ENCODE measurements around the gene MAN1A1.
"Not testable (repeated sequence)": the region's sequence is repeated elsewhere in the genome, so short reads cannot be mapped to it uniquely, and the experiment has no call there.

MAN1A1 gene

DNA sequence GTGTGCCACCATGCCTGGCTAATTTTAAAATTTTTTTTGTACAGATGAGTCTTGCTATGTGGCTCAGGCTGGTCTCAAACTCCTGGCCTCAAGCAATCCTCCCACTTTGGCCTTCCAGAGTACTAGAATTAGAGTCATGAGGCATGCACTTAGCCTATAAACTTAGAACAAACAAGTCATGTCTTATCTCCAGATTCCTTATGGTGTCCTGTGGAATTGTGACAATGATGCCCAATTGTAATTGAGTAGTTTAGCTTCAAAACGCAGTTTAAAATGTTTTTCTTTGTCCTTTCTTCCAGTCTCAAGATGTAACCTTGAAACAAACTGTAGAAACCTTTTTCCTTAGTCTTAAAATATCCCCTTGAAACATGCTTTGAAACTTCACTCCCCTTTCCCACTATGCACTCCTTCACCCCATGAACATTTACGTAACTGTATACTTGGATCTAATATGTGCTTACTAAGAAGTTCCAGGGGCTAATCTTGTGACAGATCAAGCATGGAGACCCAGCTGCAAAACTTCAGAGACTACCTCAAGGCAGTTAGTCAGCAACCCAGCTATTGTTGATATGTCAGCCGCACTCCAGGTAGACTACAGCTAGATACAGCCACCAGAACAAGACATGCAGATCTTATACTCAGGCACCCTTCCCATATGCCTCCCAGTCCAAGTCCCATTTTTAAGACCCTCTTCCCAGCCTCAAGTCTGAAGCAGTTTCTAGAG is 46.2 kb downstream of the MAN1A1 start:
- no peak for DNase-seq (ENCODE audit: low read depth)

DNA sequence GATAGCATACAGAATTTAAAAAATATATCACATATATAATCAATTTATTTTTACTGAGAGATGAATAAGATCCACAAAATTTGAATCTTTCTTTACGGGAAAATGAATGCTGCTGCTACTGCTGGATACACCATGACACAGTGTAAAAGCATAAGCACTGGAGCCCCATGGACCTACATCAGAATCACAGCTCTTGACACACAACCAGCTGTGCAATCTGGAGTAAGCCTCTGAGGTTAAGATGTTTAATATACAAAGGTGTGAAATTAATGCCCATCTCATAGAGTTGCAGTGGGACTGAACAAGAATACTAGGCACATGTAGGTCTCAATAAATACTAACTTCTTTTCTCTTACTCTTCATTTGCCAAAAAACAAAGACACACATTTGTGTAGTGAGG is 48.1 kb downstream of the MAN1A1 start:
- no peak for DNase-seq (ENCODE audit: low read depth)

DNA sequence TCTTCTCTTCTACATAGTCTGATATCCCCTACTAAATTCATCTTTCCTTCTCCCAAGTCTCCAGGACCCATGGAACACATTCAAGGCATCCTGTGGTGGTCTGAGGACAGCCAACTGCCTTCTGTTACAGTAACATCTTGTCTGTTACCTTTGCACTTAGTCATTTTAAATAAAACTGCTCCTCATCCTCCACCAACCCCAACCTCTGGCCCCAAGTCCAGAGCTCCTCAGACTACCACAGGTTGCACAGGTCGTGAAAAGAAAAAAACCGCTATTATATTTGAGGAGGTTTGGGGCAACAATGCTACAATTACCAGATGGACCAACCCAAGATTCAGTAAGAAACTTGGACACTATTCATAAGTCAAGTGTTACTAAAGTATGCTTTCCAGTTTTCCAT is 49.9 kb downstream of the MAN1A1 start:
- DNase-seq (ENCODE audit: low read depth) = no peak

DNA sequence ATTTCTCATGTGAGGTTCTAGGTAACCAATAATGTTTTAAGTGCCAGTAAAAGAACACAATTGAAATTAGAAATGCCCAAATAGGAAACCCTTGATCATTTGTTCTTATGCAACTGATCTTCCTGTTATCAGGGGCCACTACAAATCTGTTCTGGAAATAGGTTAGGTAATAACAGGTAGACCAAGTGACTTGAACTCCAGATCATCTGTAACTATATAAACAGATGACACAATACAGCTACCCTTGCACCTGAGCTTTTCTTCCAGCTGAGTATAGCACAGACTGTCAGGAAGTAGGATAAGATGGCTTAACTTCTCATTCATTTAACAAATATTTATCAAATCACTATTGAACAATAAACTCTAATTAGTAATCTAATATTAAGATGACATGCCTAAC is 52.5 kb downstream of the MAN1A1 start:
- DNase-seq (ENCODE audit: low read depth) = no peak

DNA sequence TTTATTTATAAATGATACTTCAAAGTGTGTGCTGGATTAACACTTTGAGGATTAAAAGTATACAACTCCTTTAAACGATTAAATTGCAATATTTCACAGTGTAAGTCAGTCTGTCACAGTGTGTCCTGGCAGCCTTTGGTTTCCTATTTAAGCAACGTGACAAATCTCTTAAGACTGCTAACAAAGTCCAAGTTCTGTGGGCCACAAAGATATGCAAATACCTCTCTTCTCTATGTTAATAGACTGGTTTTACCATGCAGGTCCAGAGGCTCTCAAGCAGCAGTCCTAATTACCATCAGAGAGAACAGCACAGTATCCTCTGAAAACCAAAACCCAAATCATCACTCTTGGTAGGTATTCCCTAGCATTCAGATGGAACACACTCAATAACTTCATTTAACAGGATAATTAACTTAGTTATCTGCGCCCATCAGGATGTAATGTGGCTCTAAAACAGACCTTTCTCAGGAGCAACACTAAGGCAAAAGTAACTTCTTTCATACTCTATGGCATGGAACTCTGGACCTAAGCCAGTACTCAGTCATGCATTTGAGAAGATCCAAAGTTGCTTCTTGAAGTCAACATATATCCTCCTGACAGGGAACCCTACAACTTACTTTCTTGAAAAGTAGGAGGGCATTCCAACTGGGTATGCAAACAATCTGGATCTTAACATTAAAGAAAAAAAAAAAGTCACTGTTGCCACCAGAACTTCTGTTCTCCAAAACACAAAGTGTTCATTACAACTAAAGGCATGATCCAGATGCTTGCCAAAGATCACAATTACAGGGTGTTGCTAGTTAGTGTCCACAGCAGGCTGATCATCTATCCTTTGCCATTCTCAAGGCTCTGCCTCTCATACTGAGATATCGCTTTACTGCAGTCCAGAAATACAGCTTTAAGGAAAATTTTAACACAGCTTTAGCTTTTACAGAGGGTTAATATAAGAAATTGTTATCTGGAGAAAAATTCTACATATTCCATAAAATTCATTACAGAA is 53.2 kb downstream of the MAN1A1 start:
- DNase-seq (ENCODE audit: low read depth) = no peak

DNA sequence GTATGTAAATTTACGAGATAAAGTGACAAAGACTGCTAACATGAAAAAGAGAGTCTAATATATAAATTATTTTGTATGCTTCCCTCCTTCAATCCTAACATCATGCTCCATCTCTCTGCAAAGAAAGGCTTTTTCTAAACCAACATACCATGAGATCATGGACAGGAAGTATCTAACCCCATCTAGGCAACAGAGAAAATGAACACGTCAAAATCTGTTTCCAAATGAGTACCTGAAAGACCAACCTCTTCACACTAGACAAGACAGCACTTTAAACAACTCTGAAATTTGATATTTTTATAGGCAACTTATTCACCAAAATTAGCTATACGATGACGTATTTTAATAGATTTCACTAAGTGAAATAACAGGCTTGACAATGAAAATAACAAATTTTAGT is 54.6 kb downstream of the MAN1A1 start:
- no peak for DNase-seq (ENCODE audit: low read depth)

DNA sequence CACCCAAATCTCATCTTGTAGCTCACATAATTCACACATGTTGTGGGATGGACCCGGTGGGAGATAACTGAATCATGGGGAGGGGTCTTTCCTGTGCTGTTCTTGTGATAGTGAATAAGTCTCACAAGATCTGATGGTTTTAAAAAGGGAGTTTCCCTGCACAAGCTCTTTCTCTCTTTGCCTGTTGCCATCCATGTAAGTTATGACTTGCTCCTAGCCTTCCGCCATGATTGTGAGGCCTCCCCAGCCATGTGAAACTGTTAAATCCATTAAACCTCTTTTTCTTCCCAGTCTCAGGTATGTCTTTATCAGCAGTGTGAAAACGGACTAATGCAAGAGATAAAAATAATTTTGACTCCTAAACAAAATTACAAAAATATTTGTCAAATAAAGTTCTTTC is 58.5 kb downstream of the MAN1A1 start:
- DNase-seq (ENCODE audit: low read depth) = not testable (repeated sequence)

DNA sequence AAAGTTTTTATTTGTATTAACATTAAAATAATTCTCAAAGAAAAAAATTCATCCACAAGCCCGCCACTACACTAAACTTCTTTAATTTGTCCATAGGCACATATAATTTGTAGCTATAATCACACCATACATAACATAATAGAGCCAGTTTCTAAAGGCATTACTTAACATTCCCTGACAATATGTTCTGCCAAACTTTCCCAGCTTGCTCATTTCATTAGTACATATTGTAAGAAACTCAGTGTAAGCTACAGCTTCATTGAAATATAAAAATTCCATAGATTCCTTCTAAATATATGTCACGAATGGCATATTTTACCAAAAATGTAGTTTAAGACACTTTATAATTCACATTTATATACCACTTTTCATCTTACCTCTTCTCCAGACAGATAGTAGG is 59.3 kb downstream of the MAN1A1 start:
- DNase-seq (ENCODE audit: low read depth) = no peak

DNA sequence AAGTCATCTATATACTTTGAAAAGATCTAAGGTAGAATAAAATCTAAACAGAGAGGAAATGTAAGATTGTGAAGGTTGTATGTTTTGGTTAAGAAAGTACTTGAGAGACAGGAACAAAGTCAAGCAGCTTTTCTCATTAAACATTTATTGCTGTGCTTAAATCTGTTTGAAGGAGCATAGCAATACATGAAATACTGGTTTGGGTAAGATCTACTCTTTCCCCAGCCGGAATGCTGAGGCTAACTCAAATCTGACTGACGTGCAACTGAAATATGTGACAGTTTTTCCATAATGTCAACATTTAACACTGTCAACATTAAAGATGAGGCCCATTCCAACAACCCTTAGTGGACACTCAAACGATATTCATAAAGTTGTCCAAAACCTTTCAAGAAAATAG is 59.9 kb downstream of the MAN1A1 start:
- no peak for DNase-seq (ENCODE audit: low read depth)

DNA sequence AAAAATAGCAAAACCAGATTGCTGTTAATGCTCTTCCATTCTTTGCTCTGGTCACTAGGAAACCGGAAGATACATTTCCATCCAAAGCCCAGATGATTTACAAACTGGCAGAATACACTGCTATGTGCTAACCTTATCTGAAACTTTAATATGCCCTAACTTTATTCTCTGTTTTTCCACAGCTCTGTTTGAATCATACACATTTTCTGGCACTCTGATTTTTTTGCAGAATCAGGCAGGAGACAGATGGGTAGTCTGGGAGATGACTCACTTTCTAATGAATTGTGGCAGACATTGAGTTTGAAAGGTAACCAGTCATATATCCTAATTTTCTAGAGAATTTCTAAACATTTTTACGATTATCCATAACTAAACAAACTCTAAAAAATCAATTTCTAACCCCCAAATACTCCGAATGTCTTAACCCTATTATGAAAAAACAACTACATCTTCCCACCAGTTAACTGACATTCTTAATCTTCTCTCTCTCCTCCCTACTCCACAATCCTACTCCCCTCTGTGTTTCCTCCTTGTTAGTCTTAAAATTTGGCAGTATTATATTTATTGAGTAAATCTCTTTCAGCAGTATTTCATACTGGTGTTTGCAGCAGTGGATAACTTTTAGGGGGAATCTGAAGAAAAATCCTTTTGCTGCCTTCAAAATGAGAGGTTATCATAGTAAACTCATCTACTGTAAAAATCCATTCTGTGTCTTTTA is 63.5 kb downstream of the MAN1A1 start:
- no peak for DNase-seq (ENCODE audit: low read depth)

DNA sequence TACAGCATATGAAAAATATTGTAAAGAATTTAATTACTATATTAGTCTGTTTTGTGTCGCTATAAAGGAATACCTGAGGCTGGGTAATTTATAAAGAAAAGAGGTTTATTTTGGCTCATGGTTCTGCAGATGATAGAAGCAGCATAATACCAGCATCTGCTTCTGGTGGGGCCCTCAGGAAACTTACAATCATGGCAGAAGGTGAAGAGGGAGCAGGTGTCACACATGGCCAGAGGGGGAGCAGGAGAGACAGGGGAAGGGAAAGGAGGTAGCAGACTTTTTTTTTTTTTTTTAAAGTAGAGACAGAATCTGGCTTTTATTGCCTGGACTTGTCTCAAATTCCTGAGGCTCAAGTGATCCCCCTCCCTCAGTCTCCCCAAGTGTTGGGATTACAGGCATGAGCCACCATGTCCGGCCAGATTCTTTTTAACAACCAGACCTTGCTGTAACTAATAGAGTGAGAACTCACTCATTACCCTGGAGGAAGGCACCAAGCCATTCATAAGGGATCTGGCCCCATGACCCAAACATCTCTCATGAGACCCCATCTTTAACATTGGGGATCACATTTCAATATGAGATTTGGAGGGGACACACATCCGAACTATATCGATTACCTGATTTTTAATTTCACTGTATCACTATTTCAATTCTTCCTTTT is 64.6 kb downstream of the MAN1A1 start:
- DNase-seq (ENCODE audit: low read depth) = no peak

DNA sequence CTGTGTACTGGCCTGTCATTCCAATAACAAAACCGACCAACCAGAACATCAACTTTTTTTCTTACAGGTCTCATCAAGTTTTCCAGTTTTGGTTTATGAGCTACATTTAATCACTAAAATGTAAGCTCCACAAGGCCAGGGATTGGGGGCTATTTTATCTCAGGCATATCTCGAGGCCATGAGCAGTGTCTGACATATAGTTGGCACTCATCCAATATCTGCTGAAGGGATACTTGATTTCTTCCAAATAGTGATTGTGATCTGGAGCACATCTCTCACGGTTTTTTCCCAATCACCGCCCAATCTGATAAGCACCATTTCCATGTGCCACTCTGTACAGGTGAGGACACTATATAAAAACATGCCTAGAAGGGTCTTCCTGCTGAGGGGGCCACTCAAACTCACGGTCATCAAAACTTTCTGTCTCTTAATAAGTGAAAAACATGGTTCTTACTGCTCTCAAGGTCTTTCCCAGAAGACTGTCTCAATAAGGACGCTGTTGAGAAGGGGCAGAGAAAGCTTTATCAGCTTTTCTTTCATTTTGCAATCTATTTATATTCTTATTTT is 65.5 kb downstream of the MAN1A1 start:
- no peak for DNase-seq (ENCODE audit: low read depth)

DNA sequence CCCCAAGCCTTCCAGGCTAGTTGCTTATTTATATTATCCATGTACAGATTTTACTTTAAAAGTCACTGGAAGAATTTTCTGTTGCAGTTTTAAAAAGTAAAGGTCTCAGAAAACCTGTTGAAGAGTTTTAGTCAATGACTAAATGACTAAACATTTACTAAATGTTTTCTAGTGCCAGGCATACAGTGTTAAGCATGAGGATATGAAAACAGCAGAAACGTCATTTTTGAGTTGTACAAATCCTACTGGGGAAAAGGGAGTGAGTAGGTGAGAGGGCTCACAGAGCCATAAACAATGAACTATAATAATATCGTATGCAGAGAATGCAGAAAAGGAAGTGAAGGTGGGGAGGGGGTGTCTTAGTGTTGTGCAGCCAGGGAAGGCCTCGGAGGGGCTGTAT is 66.3 kb downstream of the MAN1A1 start:
- no peak for DNase-seq (ENCODE audit: low read depth)

DNA sequence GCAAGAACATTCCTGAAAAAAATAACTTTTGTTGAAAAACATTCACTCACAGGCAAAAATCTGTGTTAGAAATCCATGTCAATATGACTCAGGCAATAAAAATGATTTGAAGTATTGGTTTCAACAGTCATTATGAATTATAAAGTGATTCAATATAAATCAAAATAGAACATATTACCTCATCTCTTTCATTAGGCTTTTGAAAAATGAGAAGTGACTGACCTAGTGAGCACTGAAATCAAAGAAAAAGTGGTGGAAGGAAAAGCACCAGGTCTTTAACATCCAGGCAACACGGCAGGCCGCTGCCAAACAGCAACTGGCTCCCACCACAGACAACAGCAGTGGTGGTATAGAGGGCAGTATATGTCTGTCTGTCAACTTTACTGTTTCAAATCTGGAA is 68.9 kb downstream of the MAN1A1 start:
- no peak for DNase-seq (ENCODE audit: low read depth)

DNA sequence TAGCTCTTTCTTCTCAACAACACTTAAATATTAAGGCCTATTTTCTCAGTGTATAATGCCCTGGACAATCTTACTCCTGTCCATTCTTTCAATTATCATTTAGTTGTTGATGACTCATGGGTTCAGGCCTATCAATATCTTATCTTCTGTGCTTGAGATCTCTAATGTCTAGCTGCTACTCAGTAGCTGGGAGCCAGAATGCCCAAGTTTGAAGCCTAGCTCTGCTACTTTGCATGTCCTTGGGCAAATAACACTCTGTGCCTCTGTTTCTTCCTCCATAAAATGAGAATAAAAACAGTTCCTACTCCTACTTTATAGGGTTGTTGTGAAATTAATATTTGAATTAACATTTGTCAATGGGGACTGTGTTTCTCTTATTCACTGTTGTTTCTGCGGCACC is 69.5 kb downstream of the MAN1A1 start:
- DNase-seq (ENCODE audit: low read depth) = no peak

DNA sequence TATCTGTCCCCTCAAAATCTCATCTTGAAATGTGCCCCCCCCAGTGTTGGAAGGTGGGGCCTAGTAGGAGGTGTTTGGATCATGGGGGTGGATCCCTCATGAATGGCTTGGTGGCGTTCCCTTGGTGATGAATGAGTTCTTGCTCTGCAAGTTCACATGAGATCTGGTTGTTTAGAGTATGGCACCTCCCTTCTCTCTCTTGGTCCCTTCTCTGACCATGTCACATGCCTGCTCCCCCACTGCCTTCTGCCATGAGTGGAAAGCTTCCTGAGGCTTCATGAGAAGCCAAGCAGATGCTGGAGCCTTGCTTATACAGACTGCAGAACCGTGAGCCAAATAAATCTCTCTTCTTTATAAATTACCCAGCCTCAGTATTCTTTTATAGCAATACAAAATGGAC is 70.9 kb downstream of the MAN1A1 start:
- no peak for DNase-seq (ENCODE audit: low read depth)

DNA sequence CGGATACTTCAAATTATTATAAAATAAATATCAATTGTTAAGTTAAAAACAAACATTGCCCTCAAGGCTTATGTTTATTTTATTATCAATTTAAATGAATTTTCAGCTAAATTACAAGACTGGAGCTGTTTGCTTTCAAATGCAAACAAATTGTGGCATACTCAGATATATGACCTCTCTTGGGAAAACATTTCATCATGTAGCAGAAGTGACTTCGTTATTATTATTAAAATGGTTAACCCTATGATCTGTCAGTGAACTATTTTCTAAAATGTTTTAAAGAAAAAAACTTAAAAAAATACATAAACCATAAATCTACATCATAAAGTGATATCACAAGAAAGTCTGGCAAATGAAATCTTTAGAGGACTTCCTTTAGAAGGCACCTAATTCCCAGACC is 72.5 kb downstream of the MAN1A1 start:
- DNase-seq (ENCODE audit: low read depth) = no peak

DNA sequence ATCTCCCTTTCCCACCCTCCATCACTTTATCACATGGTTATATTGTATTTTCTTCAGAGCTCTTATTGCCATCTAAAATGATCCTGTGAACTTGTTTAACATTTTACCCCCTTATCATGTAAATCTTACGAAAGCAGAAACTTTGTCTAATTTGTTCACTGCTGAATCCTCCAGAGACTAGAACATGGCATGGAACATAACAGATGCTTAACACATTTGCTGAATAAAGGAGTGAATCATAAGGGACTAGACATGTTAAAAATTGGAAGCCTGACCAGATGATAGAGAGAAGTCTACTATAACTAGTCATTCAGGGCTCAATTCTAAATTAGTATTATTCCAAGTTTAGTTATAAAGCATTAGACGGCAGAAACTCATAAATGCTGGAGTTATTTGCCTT is 73.3 kb downstream of the MAN1A1 start:
- no peak for DNase-seq (ENCODE audit: low read depth)

DNA sequence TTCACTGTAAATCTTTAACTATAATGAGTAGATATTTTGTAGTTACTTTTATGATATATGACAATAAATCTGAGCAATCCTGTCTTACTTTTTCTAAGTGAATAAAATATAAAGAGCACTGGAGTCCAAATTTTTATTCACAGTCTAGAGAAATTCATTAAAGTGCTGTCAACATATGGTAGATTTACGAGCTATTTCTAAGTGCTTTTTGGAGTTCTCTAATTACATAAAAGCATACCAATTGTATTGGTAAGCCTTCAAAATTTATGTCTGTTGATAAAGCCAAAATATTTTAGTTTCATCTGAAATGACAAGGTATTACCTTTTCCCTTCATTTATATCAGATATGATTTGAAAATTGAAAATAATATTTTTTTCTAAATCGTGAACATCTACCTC is 75.4 kb downstream of the MAN1A1 start:
- no peak for DNase-seq (ENCODE audit: low read depth)

DNA sequence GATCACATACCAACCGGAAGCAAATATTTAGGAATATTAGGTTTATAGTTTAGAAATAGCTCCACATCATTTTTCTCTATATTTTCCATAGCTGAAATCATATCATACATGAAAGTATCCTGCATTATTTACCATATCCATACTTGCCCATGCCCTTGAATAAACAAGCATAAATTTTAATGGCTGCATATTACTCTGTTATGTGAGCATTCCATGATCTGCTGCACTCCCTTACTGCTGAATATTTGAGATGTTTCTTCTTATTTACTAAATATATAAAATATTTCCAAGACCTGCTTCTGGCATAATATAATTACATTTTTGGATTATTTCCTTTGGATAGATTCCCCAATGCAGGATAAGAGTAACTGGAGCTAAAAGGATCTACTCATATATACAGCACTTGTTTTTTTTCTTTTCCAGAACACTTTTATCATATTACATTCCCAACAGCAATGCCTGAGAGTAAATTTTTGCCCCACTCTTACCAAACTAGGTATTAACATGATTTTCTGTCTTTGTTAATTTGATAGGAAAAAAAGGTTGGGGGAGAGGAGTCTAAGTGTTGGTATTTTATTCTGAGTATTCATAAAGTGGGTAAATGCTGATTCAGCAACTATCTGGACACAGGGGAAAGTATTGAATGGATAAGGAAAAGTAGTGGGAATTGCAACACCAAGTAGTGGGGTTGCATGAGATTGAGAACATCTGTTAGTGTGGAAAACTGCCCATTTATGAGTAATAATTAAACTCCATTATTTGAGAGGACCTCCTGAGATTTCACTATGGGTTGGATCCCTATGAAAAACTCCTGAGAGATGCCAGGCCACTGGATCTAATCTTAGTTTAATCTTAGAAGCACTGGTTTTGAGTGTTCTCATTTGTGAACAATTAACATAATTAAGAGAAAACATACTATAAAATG is 76.0 kb downstream of the MAN1A1 start:
- no peak for DNase-seq (ENCODE audit: low read depth)

DNA sequence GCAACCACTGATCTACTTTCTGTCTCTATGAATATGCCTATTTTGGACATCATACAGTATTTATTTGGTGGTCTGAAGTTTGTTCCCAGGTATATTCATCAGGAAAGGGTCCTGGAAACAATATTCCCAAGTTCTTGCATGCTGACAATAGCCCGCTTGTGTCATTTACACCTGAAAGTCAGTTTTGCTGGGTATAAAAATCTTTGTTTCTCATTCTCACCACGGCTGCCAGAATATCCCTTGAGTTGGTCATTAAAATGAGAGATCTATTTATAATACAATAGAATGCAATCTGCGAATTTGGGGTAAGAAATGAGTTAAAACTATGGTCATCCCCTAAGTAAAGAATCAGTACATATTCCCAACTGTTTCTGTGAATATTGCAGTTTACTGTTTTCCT is 79.0 kb downstream of the MAN1A1 start:
- no peak for DNase-seq (ENCODE audit: low read depth)

Data from T follicular helper cell (primary cell).